Endodermal cell (in vitro differentiated cells): ENCODE results near the gene TCF3. TPM values are rescaled to one million over a fixed set of nuclear protein-coding genes. Genes with fewer than 3 reads are reported as not detected.

Experiments
- DNase-seq: peaks from one replicate; pipeline ENCODE4 v3.0.0-alpha.2; 2017
- H3K27ac ChIP-seq: 2 replicates; pipeline ENCODE4 v1.5.1; 2013; ENCODE audit warnings: mild to moderate bottlenecking, low read depth, low read length, moderate library complexity
- H3K27me3 ChIP-seq: 2 replicates; pipeline ENCODE4 v1.6.1; 2013; ENCODE audit warnings: mild to moderate bottlenecking, low read length, moderate library complexity; ENCODE audit not compliant: insufficient read depth, control insufficient read depth, poor library complexity, severe bottlenecking
- H3K36me3 ChIP-seq: 2 replicates; pipeline ENCODE4 v1.7.0; 2013; ENCODE audit warnings: mild to moderate bottlenecking, low read length, moderate library complexity; ENCODE audit not compliant: control insufficient read depth, insufficient read depth
- H3K4me1 ChIP-seq: one replicate; pipeline ENCODE4 v1.7.0; 2013; ENCODE audit warnings: low read length; ENCODE audit not compliant: control insufficient read depth, insufficient read depth
- H3K4me3 ChIP-seq: 2 replicates; pipeline ENCODE4 v1.5.1; 2013; ENCODE audit warnings: mild to moderate bottlenecking, low read length, moderate library complexity
- H3K9ac ChIP-seq: 2 replicates; pipeline ENCODE4 v1.6.1; 2013; ENCODE audit warnings: mild to moderate bottlenecking, low read length, moderate library complexity; ENCODE audit not compliant: poor library complexity, severe bottlenecking; ENCODE audit errors: extremely low read depth
- H3K9me3 ChIP-seq: 2 replicates; pipeline ENCODE4 v1.6.1; 2013; ENCODE audit warnings: mild to moderate bottlenecking, low read length, moderate library complexity; ENCODE audit not compliant: control insufficient read depth
- H3K27ac Mint-ChIP-seq: 2 replicates; pipeline ENCODE4 v1.8.0; 2020; ENCODE audit warnings: mixed read lengths
- H3K27me3 Mint-ChIP-seq: 2 replicates; pipeline ENCODE4 v1.8.0; 2021; ENCODE audit warnings: mild to moderate bottlenecking, mixed read lengths; ENCODE audit not compliant: insufficient read depth
- H3K36me3 Mint-ChIP-seq: 2 replicates; pipeline ENCODE4 v1.8.0; 2020; ENCODE audit warnings: low read depth, mixed read lengths
- H3K4me1 Mint-ChIP-seq: 2 replicates; pipeline ENCODE4 v1.8.0; 2020; ENCODE audit warnings: mixed read lengths
- H3K4me3 Mint-ChIP-seq: 2 replicates; pipeline ENCODE4 v1.8.0; 2020; ENCODE audit warnings: mild to moderate bottlenecking, moderate library complexity, mixed read lengths
- H3K9me3 Mint-ChIP-seq: 2 replicates; pipeline ENCODE4 v1.8.0; 2020; ENCODE audit warnings: mild to moderate bottlenecking, mixed read lengths
- WGBS, 2 experiments: methylation state at CpG; one replicate each; pipeline versions ENCODE4 v1.1.5 to v1.1.7; 2013; ENCODE audit warnings: missing lambda C conversion rate in 2 of 2, mixed read lengths in 1 of 2; ENCODE audit not compliant: insufficient coverage in 1 of 2, insufficient read length in 1 of 2; 5-methylcytosine and 5-hydroxymethylcytosine counted together
- total RNA-seq, 2 donors: library from RNA; stranded (reverse); fragmentation: NEBNext Ultra II Directional in 1 of 2; extraction: Animal tissue kit (Norgen Biotek cat#: 25700) in 1 of 2; gene quantifications; 2 replicates in 1 of 2; 3 replicates in 1 of 2; pipeline ENCODE4 v1.2.1, GENCODE V29; 2021
- TF ChIP-seq, protein P1 (sequence below): fragments of 200-600 bp; sonication (generic); conservative IDR thresholded peaks from 2 replicates; pipeline ENCODE4 v1.5.0; 2021; ENCODE audit warnings: antibody characterized with exemption, mild to moderate bottlenecking

TCF3 gene
- total RNA-seq, 2 donors from 2014 or later: 233 to 268 TPM

GRCh38 chr19:1608359-1609102, 43.9 kb downstream of the TCF3 start:
- H3K9me3 Mint-ChIP-seq: no peaks in the 10 kb centered on the region
- 92 to 97% methylated on average over 9 to 23 of the region's 23 CpGs for WGBS, 2 experiments

GRCh38 chr19:1606138-1606651, 46.2 kb downstream of the TCF3 start:
- Mint-ChIP-seq H3K27me3 (no peaks in the 10 kb centered on the region), H3K27ac (peak overlapping the region; percentile 99), H3K4me1 (peaks cover 4% of the 10 kb centered on the region), H3K4me3 (peak overlapping the region; percentile 75), H3K36me3 (peaks cover 31% of the 10 kb centered on the region), H3K9me3 (no peaks in the 10 kb centered on the region)
- H3K9ac ChIP-seq: peak overlapping the region; percentile 78
- peaks cover 5% of the 10 kb centered on the region for H3K4me1 ChIP-seq
- H3K9me3 ChIP-seq: no peaks in the 10 kb centered on the region
- peak overlapping the region; percentile 96 for H3K4me3 ChIP-seq
- 55 to 63% methylated on average over 9 to 16 of the region's 16 CpGs for WGBS, 2 experiments
- TF ChIP-seq, protein P1, sequence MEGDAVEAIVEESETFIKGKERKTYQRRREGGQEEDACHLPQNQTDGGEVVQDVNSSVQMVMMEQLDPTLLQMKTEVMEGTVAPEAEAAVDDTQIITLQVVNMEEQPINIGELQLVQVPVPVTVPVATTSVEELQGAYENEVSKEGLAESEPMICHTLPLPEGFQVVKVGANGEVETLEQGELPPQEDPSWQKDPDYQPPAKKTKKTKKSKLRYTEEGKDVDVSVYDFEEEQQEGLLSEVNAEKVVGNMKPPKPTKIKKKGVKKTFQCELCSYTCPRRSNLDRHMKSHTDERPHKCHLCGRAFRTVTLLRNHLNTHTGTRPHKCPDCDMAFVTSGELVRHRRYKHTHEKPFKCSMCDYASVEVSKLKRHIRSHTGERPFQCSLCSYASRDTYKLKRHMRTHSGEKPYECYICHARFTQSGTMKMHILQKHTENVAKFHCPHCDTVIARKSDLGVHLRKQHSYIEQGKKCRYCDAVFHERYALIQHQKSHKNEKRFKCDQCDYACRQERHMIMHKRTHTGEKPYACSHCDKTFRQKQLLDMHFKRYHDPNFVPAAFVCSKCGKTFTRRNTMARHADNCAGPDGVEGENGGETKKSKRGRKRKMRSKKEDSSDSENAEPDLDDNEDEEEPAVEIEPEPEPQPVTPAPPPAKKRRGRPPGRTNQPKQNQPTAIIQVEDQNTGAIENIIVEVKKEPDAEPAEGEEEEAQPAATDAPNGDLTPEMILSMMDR: no peak
- no peaks in the 10 kb centered on the region for H3K27me3 ChIP-seq
- peak overlapping the region; percentile 89 for H3K27ac ChIP-seq
- H3K36me3 ChIP-seq: peaks cover 7% of the 10 kb centered on the region
- DNase-seq: no peak

More at GRCh38 chr19:1608359-1609102, 43.9 kb downstream of the TCF3 start:
- Histone ChIP-seq H3K9ac (no peak overlapping the region), H3K9me3 (no peaks in the 10 kb centered on the region), H3K36me3 (peaks cover 21% of the 10 kb centered on the region), H3K4me3 (no peak overlapping the region), H3K27ac (no peak overlapping the region), H3K27me3 (no peaks in the 10 kb centered on the region), H3K4me1 (peaks cover 5% of the 10 kb centered on the region)
- peaks cover 32% of the 10 kb centered on the region for H3K36me3 Mint-ChIP-seq
- TF ChIP-seq, protein P1: no peak
- DNase-seq: no peak
- no peaks in the 10 kb centered on the region for H3K27me3 Mint-ChIP-seq
- H3K4me1 Mint-ChIP-seq: peaks cover 4% of the 10 kb centered on the region
- no peak overlapping the region for H3K4me3 Mint-ChIP-seq
- no peak overlapping the region for H3K27ac Mint-ChIP-seq

GRCh38 chr19:1605236-1606137, 46.9 kb downstream of the TCF3 start, which contains the start of gene UQCR11:
Gene UQCR11, minus strand, starts transcription at chr19:1605462. Its CDS starts 53 bp downstream, at chr19:1605409.
- no peaks in the 10 kb centered on the region for H3K27me3 Mint-ChIP-seq

More at GRCh38 chr19:1605236-1606137, 46.9 kb downstream of the TCF3 start, which contains the start of gene UQCR11:
- TF ChIP-seq, protein P1: peak; percentile 70
- no peaks in the 10 kb centered on the region for H3K9me3 Mint-ChIP-seq
- H3K27ac ChIP-seq: peak within 1 kb of the TSS; percentile 89
- peak within 1 kb of the TSS; percentile 99 for H3K27ac Mint-ChIP-seq
- H3K4me1 ChIP-seq: peaks cover 5% of the 10 kb centered on the region
- no peaks in the 10 kb centered on the region for H3K27me3 ChIP-seq
- H3K9me3 ChIP-seq: no peaks in the 10 kb centered on the region
- DNase-seq: peak; percentile 98
- peaks cover 4% of the 10 kb centered on the region for H3K4me1 Mint-ChIP-seq
- H3K4me3 Mint-ChIP-seq: peak within 1 kb of the TSS; percentile 75
- peak within 1 kb of the TSS; percentile 80 for H3K9ac ChIP-seq
- peak within 1 kb of the TSS; percentile 96 for H3K4me3 ChIP-seq
- peaks cover 26% of the 10 kb centered on the region for H3K36me3 Mint-ChIP-seq
- peaks cover 5% of the 10 kb centered on the region for H3K36me3 ChIP-seq
- WGBS, 2 experiments: 1% methylated on average over 41 to 77 of the region's 79 CpGs
